ENCODE data around the gene TLCD1. TPM values are rescaled to one million over a fixed set of nuclear protein-coding genes. Genes with fewer than 3 reads are reported as not detected.
"Not testable (repeated sequence)": the region's sequence is repeated elsewhere in the genome, so short reads cannot be mapped to it uniquely, and the experiment has no call there.

The TLCD1 gene
- polyA plus RNA-seq, 2 of the 4 experiments (the other 2 are of a cell fraction), result 36.7 to 83.3 TPM

DNA sequence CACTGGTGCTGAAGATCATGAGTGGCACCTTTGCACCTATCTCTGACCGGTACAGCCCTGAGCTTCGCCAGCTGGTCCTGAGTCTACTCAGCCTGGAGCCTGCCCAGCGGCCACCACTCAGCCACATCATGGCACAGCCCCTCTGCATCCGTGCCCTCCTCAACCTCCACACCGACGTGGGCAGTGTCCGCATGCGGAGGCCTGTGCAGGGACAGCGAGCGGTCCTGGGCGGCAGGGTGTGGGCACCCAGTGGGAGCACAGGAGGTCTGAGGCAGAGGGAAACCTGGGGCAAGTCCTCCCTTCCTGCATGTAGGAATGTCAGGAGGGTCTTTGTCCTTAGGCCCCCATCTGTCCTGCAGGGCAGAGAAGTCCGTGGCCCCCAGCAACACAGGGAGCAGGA lies 11.3 kb upstream of the TLCD1 start:
- Histone ChIP-seq H3K4me2 (no peak overlapping the region), H3K4me1 (peaks cover 15% of the 10 kb centered on the region), H3K9me3 (peaks cover 9% of the 10 kb centered on the region), H3K27ac (no peak overlapping the region), H3K4me3 (no peak overlapping the region)
- ATAC-seq (no peak), DNase-seq (ENCODE audit: low read depth in 1 of 2, low spot score in 1 of 2) (no peak), FAIRE-seq (no peak)
- WGBS (ENCODE audit: missing lambda C conversion rate), result 92% methylated on average over 12 of the region's 12 CpGs
- ChIA-PET POLR2A (interaction anchor here (0.7 kb wide), 1 partner anchor 8 kb away, joined by 3 read pairs; the partner anchor contains the start of gene NEK8), CTCF (interaction anchor here (22.6 kb wide), 1 partner anchor 10 kb away, joined by 977 read pairs; the partner anchor contains the start of genes NEK8, RPL23A and TLCD1)
- TF ChIP-seq, protein P1, sequence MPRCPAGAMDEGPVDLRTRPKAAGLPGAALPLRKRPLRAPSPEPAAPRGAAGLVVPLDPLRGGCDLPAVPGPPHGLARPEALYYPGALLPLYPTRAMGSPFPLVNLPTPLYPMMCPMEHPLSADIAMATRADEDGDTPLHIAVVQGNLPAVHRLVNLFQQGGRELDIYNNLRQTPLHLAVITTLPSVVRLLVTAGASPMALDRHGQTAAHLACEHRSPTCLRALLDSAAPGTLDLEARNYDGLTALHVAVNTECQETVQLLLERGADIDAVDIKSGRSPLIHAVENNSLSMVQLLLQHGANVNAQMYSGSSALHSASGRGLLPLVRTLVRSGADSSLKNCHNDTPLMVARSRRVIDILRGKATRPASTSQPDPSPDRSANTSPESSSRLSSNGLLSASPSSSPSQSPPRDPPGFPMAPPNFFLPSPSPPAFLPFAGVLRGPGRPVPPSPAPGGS (IDR thresholded peaks at IDR 0.05), result no peak
- TF ChIP-seq HOXA7 (CRISPR knock-in tag; IDR thresholded peaks at IDR 0.05) (no peak), PHF8 (IDR thresholded peaks at IDR 0.05; ENCODE audit: borderline replicate concordance, low read depth) (no peak), EHF (CRISPR knock-in tag; IDR thresholded peaks at IDR 0.05) (no peak), HOXB5 (CRISPR knock-in tag; IDR thresholded peaks at IDR 0.05) (no peak), KDM5A (IDR thresholded peaks at IDR 0.05) (no peak), CHD2 (IDR thresholded peaks at IDR 0.05; ENCODE audit: low read length, partially characterized antibody) (no peak), HDAC2 (IDR thresholded peaks at IDR 0.05) (no peak)
- TF ChIP-seq, protein P2, sequence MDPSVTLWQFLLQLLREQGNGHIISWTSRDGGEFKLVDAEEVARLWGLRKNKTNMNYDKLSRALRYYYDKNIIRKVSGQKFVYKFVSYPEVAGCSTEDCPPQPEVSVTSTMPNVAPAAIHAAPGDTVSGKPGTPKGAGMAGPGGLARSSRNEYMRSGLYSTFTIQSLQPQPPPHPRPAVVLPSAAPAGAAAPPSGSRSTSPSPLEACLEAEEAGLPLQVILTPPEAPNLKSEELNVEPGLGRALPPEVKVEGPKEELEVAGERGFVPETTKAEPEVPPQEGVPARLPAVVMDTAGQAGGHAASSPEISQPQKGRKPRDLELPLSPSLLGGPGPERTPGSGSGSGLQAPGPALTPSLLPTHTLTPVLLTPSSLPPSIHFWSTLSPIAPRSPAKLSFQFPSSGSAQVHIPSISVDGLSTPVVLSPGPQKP (IDR thresholded peaks at IDR 0.05; ENCODE audit: low read depth, low read length), result no peak
- TF ChIP-seq, protein P3, sequence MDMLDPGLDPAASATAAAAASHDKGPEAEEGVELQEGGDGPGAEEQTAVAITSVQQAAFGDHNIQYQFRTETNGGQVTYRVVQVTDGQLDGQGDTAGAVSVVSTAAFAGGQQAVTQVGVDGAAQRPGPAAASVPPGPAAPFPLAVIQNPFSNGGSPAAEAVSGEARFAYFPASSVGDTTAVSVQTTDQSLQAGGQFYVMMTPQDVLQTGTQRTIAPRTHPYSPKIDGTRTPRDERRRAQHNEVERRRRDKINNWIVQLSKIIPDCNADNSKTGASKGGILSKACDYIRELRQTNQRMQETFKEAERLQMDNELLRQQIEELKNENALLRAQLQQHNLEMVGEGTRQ (IDR thresholded peaks at IDR 0.05), result no peak

DNA sequence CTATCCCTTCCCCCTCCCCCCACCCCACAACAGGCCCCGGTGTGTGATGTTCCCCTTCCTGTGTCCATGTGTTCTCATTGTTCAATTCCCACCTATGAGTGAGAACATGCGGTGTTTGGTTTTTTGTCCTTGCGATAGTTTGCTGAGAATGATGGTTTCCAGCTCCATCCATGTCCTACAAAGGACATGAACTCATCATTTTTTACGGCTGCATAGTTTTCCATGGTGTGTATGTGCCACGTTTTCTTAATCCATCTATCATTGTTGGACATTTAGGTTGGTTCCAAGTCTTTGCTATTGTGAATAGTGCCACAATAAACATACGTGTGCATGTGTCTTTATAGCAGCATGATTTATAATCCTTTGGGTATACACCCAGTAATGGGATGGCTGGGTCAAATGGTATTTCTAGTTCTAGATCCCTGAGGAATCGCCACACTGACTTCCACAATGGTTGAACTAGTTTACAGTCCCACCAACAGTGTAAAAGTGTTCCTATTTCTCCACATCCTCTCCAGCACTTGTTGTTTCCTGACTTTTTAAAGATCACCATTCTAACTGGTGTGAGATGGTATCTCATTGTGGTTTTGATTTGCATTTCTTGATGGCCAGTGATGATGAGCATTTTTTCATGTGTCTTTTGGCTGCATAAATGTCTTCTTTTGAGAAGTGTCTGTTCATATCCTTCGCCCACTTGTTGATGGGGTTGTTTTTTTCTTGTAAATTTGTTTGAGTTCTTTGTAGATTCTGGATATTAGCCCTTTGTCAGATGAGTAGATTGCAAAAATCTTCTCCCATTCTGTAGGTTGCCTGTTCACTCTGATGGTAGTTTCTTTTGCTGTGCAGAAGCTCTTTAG lies 10.1 kb upstream of the TLCD1 start:
- POLR2A ChIA-PET, result interaction anchor here (0.9 to 1.5 kb wide), 2 partner anchors 7 to 10 kb away, joined by 5 to 10 read pairs; partner anchors contain the start of genes TLCD1 and TRAF4
- H3K4me1 ChIP-seq; ATAC-seq; H3K4me3 ChIP-seq; DNase-seq (ENCODE audit: low read depth in 1 of 2, low spot score in 1 of 2); FAIRE-seq; H3K27ac ChIP-seq; H3K9me3 ChIP-seq; H3K4me2 ChIP-seq: not testable (repeated sequence)
- CTCF ChIA-PET, result interaction anchor here (1.2 to 22.6 kb wide), 5 partner anchors 9 to 167 kb away, joined by 3 to 977 read pairs (median 24); partner anchors contain the start of genes NEK8, RPL23A, TLCD1 and TRAF4
- WGBS (ENCODE audit: missing lambda C conversion rate), result 88% methylated on average over 7 of the region's 8 CpGs

DNA sequence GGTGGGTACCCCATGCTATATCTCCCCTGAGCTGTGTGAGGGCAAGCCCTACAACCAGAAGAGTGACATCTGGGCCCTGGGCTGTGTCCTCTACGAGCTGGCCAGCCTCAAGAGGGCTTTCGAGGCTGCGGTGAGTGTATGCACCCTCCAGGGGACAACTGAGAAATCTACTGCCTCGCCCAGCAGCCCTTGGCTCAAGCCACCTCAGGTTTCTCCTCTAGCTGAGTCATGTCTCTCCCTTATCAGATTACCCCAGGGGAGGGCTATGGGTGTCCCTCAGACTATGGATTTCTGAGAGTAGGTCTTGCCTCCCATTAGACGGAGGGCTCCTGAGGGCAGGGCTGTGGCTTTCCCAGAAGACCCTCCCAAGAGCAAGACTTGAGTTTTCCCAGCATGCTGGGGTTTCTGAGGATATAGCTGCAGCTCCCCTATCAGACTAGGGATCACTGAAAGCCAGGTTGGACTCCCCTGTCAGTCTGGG lies 9.2 kb upstream of the TLCD1 start:
- peak; percentile 73 to 76 for ATAC-seq
- FAIRE-seq, result no peak
- Histone ChIP-seq H3K27ac (peak overlapping the region; percentile 2 to 73; a peak in 3 of 6 replicates), H3K4me1 (peaks cover 9% of the 10 kb centered on the region), H3K9me3 (peaks cover 2% of the 10 kb centered on the region), H3K4me2 (peak overlapping the region; percentile 23; the same call in 1 of the 3 replicates), H3K4me3 (no peak overlapping the region)
- POLR2A ChIA-PET, result interaction anchor here (0.9 to 1.5 kb wide), 2 partner anchors 8 to 9 kb away, joined by 5 to 10 read pairs; partner anchors contain the start of genes TLCD1 and TRAF4
- peak in 1 of 2 experiments; percentile 56 for DNase-seq (ENCODE audit: low read depth in 1 of 2, low spot score in 1 of 2)
- TF ChIP-seq CHD2 (IDR thresholded peaks at IDR 0.05; ENCODE audit: low read length, partially characterized antibody), result no peak
- TF ChIP-seq ZNF302 (CRISPR knock-in tag; IDR thresholded peaks at IDR 0.05), result no peak
- TF ChIP-seq GATA3 (IDR thresholded peaks at IDR 0.05; ENCODE audit: borderline replicate concordance), result 0 out of 2 replicates have a peak, but pooled peaks have one; percentile 13
- TF ChIP-seq, protein P4, sequence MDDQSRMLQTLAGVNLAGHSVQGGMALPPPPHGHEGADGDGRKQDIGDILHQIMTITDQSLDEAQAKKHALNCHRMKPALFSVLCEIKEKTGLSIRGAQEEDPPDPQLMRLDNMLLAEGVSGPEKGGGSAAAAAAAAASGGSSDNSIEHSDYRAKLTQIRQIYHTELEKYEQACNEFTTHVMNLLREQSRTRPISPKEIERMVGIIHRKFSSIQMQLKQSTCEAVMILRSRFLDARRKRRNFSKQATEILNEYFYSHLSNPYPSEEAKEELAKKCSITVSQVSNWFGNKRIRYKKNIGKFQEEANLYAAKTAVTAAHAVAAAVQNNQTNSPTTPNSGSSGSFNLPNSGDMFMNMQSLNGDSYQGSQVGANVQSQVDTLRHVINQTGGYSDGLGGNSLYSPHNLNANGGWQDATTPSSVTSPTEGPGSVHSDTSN (IDR thresholded peaks at IDR 0.05), result no peak
- TF ChIP-seq, protein P5, sequence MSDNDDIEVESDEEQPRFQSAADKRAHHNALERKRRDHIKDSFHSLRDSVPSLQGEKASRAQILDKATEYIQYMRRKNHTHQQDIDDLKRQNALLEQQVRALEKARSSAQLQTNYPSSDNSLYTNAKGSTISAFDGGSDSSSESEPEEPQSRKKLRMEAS (IDR thresholded peaks at IDR 0.05), result no peak
- TF ChIP-seq, protein P3 (IDR thresholded peaks at IDR 0.05), result no peak
- CTCF ChIA-PET, result interaction anchor here (1.2 to 17.5 kb wide), 4 partner anchors 9 to 168 kb away, joined by 3 to 977 read pairs (median 20); partner anchors contain the start of genes TLCD1 and TRAF4
- WGBS (ENCODE audit: missing lambda C conversion rate), result 38% methylated on average over 5 of the region's 5 CpGs
